ENCODE measurements around the gene TOPAZ1.

DNA sequence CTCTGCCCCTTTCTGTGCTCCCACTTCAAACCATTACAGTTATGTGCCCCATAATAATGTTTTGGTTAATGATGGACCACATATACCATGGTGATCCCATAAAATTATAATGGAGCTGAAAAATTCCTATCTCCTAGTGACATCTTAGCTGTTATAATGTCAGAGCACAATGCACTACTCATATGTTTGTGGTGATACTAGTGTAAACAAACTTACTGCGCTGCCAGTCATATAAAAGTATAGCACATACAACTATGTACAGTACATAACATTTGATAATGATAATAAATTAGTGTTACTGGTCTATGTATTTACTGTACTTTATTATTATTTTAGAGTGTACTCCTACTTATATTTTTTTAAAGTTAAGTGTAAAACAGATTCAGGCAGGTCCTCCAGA, 51.3 kb downstream of the TOPAZ1 start:
- TF ChIP-seq POLR2AphosphoS5 (IDR thresholded peaks at IDR 0.05; ENCODE audit: borderline replicate concordance, low read depth, low read length) (no peak), EZH2 (IDR thresholded peaks at IDR 0.05) (no peak), FOXP2 (optimal IDR thresholded peaks at IDR 0.05; ENCODE audit: control extremely low read depth, extremely low read length, insufficient read depth) (no peak)

All from SK-N-MC (cell line).